Measurements from ENCODE around the gene SLK. TPM values are rescaled to one million over a fixed set of nuclear protein-coding genes. Genes with fewer than 3 reads are reported as not detected.

The SLK gene
- total and polyA plus RNA-seq, 2 donors (not counting 3 experiments of a cell fraction or from before 2014, with no cell fraction given) = 4.5 to 36.0 TPM

GRCh38 chr10:103998805-103999204 is 31.9 kb downstream of the SLK start:
- intact Hi-C loops (cut with micrococcal nuclease) (no loop called here), dilution Hi-C loops (cut with MboI; ENCODE audit: extremely low pct_ligation_motif_present, low sequenced_read_pairs) (no loop called here)
- TF ChIP-seq POLR2AphosphoS5 (IDR thresholded peaks at IDR 0.05; ENCODE audit: insufficient read depth, low read depth, low read length) (no peak), JUN (IDR thresholded peaks at IDR 0.05; ENCODE audit: borderline replicate concordance, insufficient read depth, insufficient read length, low read depth) (no peak), CTCF (IDR thresholded peaks at IDR 0.05; ENCODE audit: extremely low read depth in 1 of 2, insufficient read depth in 1 of 2, low read depth in 1 of 2, low read length in 2 of 2) (no peak), MYC (IDR thresholded peaks at IDR 0.05; ENCODE audit: low read depth, low read length) (no peak)
- no peak for DNase-seq (ENCODE audit: low read depth, low spot score)
- H3K9ac ChIP-seq (replicated peaks; ENCODE audit: extremely low read depth, insufficient read depth, low read length) = no peak overlapping the region
- no peaks in the 10 kb centered on the region for H3K9me3 ChIP-seq (replicated peaks; ENCODE audit: control insufficient read depth, insufficient read depth, low read length)
- no peak for FAIRE-seq
- no peaks in the 10 kb centered on the region for H3K27me3 ChIP-seq (ENCODE audit: control insufficient read depth in 2 of 2, insufficient read depth in 2 of 2, low read length in 2 of 2)
- no peak overlapping the region for H3K4me3 ChIP-seq (replicated peaks in 1 of 3; ENCODE audit: insufficient read depth in 1 of 3, low read depth in 1 of 3, low read length in 3 of 3)
- H3K36me3 ChIP-seq (ENCODE audit: control insufficient read depth in 2 of 2, extremely low read depth in 1 of 2, insufficient read depth in 2 of 2, low read length in 2 of 2) = peaks cover 0 to 20% of the 10 kb centered on the region in 2 experiments
- BruUV-seq (replicated peaks) = no TSS peak
- H2AFZ ChIP-seq (ENCODE audit: low read depth, low read length) = no peak overlapping the region
- no peaks in the 10 kb centered on the region for H4K20me1 ChIP-seq (replicated peaks; ENCODE audit: control insufficient read depth, extremely low read depth, insufficient read depth, low read length)
- CTCF ChIA-PET = interaction anchor here (0.8 to 1.5 kb wide), 2 partner anchors 8 to 12 kb away, joined by 3 to 4 read pairs; no protein-coding TSS in a partner anchor
- H3K79me2 ChIP-seq (ENCODE audit: control insufficient read depth, insufficient read depth, low read length) = peaks cover 13% of the 10 kb centered on the region
- H3K4me1 ChIP-seq (ENCODE audit: control insufficient read depth, extremely low read depth, insufficient read depth, low read length) = peaks cover 6% of the 10 kb centered on the region
- no peak overlapping the region for H3K4me2 ChIP-seq (ENCODE audit: insufficient read depth, low read length)
- no peak overlapping the region for H3K27ac ChIP-seq (ENCODE audit: insufficient read depth, low read depth, low read length)
- no peaks in the 10 kb centered on the region for H3K9me1 ChIP-seq (replicated peaks; ENCODE audit: control insufficient read depth, extremely low read depth, insufficient read depth, low read length)
- POLR2A ChIA-PET = no interaction called here

DNA sequence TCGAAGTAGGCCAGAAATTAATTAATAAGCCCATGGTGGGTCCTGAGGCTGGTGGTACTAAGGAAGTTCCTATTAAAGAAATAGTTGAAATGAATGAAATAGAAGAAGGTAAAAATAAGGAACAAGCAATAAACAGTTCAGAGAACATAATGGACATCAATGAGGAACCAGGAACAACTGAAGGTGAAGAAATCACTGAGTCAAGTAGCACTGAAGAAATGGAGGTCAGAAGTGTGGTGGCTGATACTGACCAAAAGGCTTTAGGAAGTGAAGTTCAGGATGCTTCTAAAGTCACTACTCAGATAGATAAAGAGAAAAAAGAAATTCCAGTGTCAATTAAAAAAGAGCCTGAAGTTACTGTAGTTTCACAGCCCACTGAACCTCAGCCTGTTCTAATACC is 36.0 kb downstream of the SLK start:
- H3K79me2 ChIP-seq (ENCODE audit: control insufficient read depth, insufficient read depth, low read length) = no peaks in the 10 kb centered on the region
- FAIRE-seq (no peak), DNase-seq (ENCODE audit: low read depth, low spot score) (no peak)
- ChIA-PET CTCF (interaction anchor here (0.7 kb wide), 1 partner anchor 10 kb away, joined by 3 read pairs; no protein-coding TSS in a partner anchor), POLR2A (no interaction called here)
- H4K20me1 ChIP-seq (replicated peaks; ENCODE audit: control insufficient read depth, extremely low read depth, insufficient read depth, low read length) = no peaks in the 10 kb centered on the region
- H3K9me1 ChIP-seq (replicated peaks; ENCODE audit: control insufficient read depth, extremely low read depth, insufficient read depth, low read length) = no peaks in the 10 kb centered on the region
- H3K27ac ChIP-seq (ENCODE audit: insufficient read depth, low read depth, low read length) = no peak overlapping the region
- no peak overlapping the region for H3K4me2 ChIP-seq (ENCODE audit: insufficient read depth, low read length)
- H3K9ac ChIP-seq (replicated peaks; ENCODE audit: extremely low read depth, insufficient read depth, low read length) = no peak overlapping the region
- no TSS peak for BruUV-seq (replicated peaks)
- H2AFZ ChIP-seq (ENCODE audit: low read depth, low read length) = no peak overlapping the region
- no peaks in the 10 kb centered on the region for H3K27me3 ChIP-seq (ENCODE audit: control insufficient read depth in 2 of 2, insufficient read depth in 2 of 2, low read length in 2 of 2)
- intact Hi-C loops (cut with micrococcal nuclease) = no loop called here
- H3K9me3 ChIP-seq (replicated peaks; ENCODE audit: control insufficient read depth, insufficient read depth, low read length) = no peaks in the 10 kb centered on the region
- dilution Hi-C loops (cut with MboI; ENCODE audit: extremely low pct_ligation_motif_present, low sequenced_read_pairs) = no loop called here
- no peak for TF ChIP-seq JUN (IDR thresholded peaks at IDR 0.05; ENCODE audit: borderline replicate concordance, insufficient read depth, insufficient read length, low read depth)
- TF ChIP-seq, protein P1, sequence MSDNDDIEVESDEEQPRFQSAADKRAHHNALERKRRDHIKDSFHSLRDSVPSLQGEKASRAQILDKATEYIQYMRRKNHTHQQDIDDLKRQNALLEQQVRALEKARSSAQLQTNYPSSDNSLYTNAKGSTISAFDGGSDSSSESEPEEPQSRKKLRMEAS (IDR thresholded peaks at IDR 0.05; ENCODE audit: insufficient read depth, insufficient read length) = no peak
- no peak for TF ChIP-seq CTCF (IDR thresholded peaks at IDR 0.05; ENCODE audit: extremely low read depth in 1 of 2, insufficient read depth in 1 of 2, low read depth in 1 of 2, low read length in 2 of 2)
- no peak for TF ChIP-seq GATA2 (IDR thresholded peaks at IDR 0.05; ENCODE audit: insufficient read depth, insufficient read length, low read depth, low read length)
- no peak for TF ChIP-seq POLR2A (IDR thresholded peaks at IDR 0.05; ENCODE audit: low read depth, low read length)
- no peak for TF ChIP-seq FOS (IDR thresholded peaks at IDR 0.05; ENCODE audit: borderline replicate concordance, insufficient read depth, low read length)
- TF ChIP-seq POLR2AphosphoS5 (IDR thresholded peaks at IDR 0.05; ENCODE audit: insufficient read depth, low read depth, low read length) = no peak
- no peak for TF ChIP-seq MYC (IDR thresholded peaks at IDR 0.05; ENCODE audit: low read depth, low read length)
- no peak for TF ChIP-seq EZH2 (IDR thresholded peaks at IDR 0.05; ENCODE audit: borderline replicate concordance, low read depth, low read length, severe bottlenecking)
- peaks cover 0 to 22% of the 10 kb centered on the region in 2 experiments for H3K36me3 ChIP-seq (ENCODE audit: control insufficient read depth in 2 of 2, extremely low read depth in 1 of 2, insufficient read depth in 2 of 2, low read length in 2 of 2)
- H3K4me1 ChIP-seq (ENCODE audit: control insufficient read depth, extremely low read depth, insufficient read depth, low read length) = no peaks in the 10 kb centered on the region
- no peak overlapping the region for H3K4me3 ChIP-seq (replicated peaks in 1 of 3; ENCODE audit: insufficient read depth in 1 of 3, low read depth in 1 of 3, low read length in 3 of 3)

Data from endothelial cell of umbilical vein (primary cell).